IMR-90 (cell line): Measurements from ENCODE around the gene ST6GAL2. TPM values are rescaled to one million over a fixed set of nuclear protein-coding genes. Genes with fewer than 3 reads are reported as not detected.

Experiments used
- ATAC-seq: fragments of 200-7000 bp; cut with Tn5 transposase; 2 replicates; pipeline ENCODE4 v1.9.1; 2020; ENCODE audit warnings: low read depth, mild to moderate bottlenecking, moderate library complexity
- BruUV-seq: library from RNA; stranded (reverse); fragments of 400-500 nt; replicated peaks from 2 replicates; lab custom pipeline; 2021; lab: Mats Ljungman, UMichigan
- CTCF ChIA-PET: fragments of 300-600 bp; formaldehyde crosslinking; extraction: SDS; loops from one replicate; lab custom pipeline; 2021; ENCODE audit warnings: antibody characterized with exemption; lab: Yijun Ruan, JAX
- POLR2A ChIA-PET: fragments of 300-600 bp; sonication (Branson Sonifier 250); formaldehyde crosslinking; loops from one replicate; lab custom pipeline; 2022; ENCODE audit warnings: antibody characterized with exemption; ENCODE audit not compliant: unreplicated experiment; lab: Charles Lee
- DNase-seq: peaks from one replicate; pipeline ENCODE4 v3.0.0; 2013
- H2AFZ ChIP-seq: replicated peaks from 2 replicates; pipeline ENCODE3; 2013; ENCODE audit warnings: low read length, mild to moderate bottlenecking; ENCODE audit not compliant: poor library complexity
- H2AK5ac ChIP-seq: 2 replicates; pipeline ENCODE4 v1.6.1; 2013; ENCODE audit warnings: low read depth, low read length, inconsistent platforms
- H2AK9ac ChIP-seq: replicated peaks from 2 replicates; pipeline ENCODE3; 2013; ENCODE audit warnings: mild to moderate bottlenecking, low read depth, low read length, moderate library complexity; ENCODE audit not compliant: poor library complexity
- H2BK120ac ChIP-seq: 2 replicates; pipeline ENCODE4 v1.6.1; 2013; ENCODE audit warnings: low read depth, low read length, inconsistent platforms
- H2BK15ac ChIP-seq: 3 replicates; pipeline ENCODE4 v1.6.1; 2013; ENCODE audit warnings: low read depth, low read length, inconsistent platforms
- H2BK20ac ChIP-seq: 2 replicates; pipeline ENCODE4 v1.6.1; 2013; ENCODE audit warnings: low read depth, mild to moderate bottlenecking, inconsistent platforms, low read length, moderate library complexity
- H2BK5ac ChIP-seq: 2 replicates; pipeline ENCODE4 v1.6.1; 2013; ENCODE audit warnings: mild to moderate bottlenecking, low read depth, low read length, inconsistent platforms; ENCODE audit not compliant: poor library complexity, severe bottlenecking
- H3K14ac ChIP-seq: replicated peaks from 2 replicates; pipeline ENCODE4 v1.6.1; 2013; ENCODE audit warnings: low read depth, low read length, inconsistent platforms
- H3K18ac ChIP-seq: 2 replicates; pipeline ENCODE4 v1.6.1; 2013; ENCODE audit warnings: low read depth, low read length, control low read depth
- H3K23ac ChIP-seq: 2 replicates; pipeline ENCODE4 v1.6.1; 2013; ENCODE audit warnings: low read depth, low read length, inconsistent platforms
- H3K27ac ChIP-seq: 2 replicates; pipeline ENCODE4 v1.5.1; 2013; ENCODE audit warnings: mild to moderate bottlenecking, control low read depth, low read length; ENCODE audit not compliant: insufficient read depth
- H3K27me3 ChIP-seq: 2 replicates; pipeline ENCODE4 v1.6.1; 2013; ENCODE audit warnings: low read length; ENCODE audit not compliant: control insufficient read depth, insufficient read depth
- H3K36me3 ChIP-seq: 2 replicates; pipeline ENCODE4 v1.6.1; 2013; ENCODE audit warnings: low read length, mixed read lengths; ENCODE audit not compliant: control insufficient read depth, insufficient read depth
- H3K4ac ChIP-seq: 2 replicates; pipeline ENCODE4 v1.6.1; 2013; ENCODE audit warnings: low read depth, low read length, inconsistent platforms
- H3K4me1 ChIP-seq: 2 replicates; pipeline ENCODE4 v1.6.1; 2013; ENCODE audit warnings: low read length, mixed read lengths; ENCODE audit not compliant: control insufficient read depth, insufficient read depth
- H3K4me2 ChIP-seq: 2 replicates; pipeline ENCODE4 v1.6.1; 2013; ENCODE audit warnings: low read depth, mild to moderate bottlenecking, control low read depth, low read length, moderate library complexity
- H3K4me3 ChIP-seq: 2 replicates; pipeline ENCODE4 v1.5.1; 2013; ENCODE audit warnings: low read depth, mild to moderate bottlenecking, control low read depth, low read length, moderate library complexity; ENCODE audit not compliant: insufficient read depth
- H3K56ac ChIP-seq: 2 replicates; pipeline ENCODE4 v1.6.1; 2013; ENCODE audit warnings: low read length, inconsistent platforms; ENCODE audit not compliant: insufficient read depth; ENCODE audit errors: extremely low read depth
- H3K79me1 ChIP-seq, 2 experiments: 2 replicates each; pipeline ENCODE4 v1.6.1; 2013; ENCODE audit warnings: low read length in 2 of 2, inconsistent platforms in 1 of 2, low read depth in 1 of 2
- H3K9ac ChIP-seq: 2 replicates; pipeline ENCODE4 v1.6.1; 2013; ENCODE audit warnings: low read depth, low read length, control low read depth
- H3K9me1 ChIP-seq: 2 replicates; pipeline ENCODE4 v1.6.1; 2013; ENCODE audit warnings: low read length, inconsistent platforms; ENCODE audit not compliant: insufficient read depth
- H3K9me3 ChIP-seq: 2 replicates; pipeline ENCODE4 v1.6.1; 2013; ENCODE audit warnings: low read length; ENCODE audit not compliant: control insufficient read depth, insufficient read depth
- H4K20me1 ChIP-seq: 2 replicates; pipeline ENCODE4 v1.6.1; 2013; ENCODE audit warnings: low read length, inconsistent platforms; ENCODE audit not compliant: insufficient read depth
- H4K5ac ChIP-seq: 2 replicates; pipeline ENCODE4 v1.6.1; 2013; ENCODE audit warnings: mild to moderate bottlenecking, low read depth, low read length, control low read depth
- H4K8ac ChIP-seq, 2 experiments: 2 replicates each; pipeline ENCODE4 v1.6.1; 2013; ENCODE audit warnings: low read depth in 2 of 2, low read length in 2 of 2, control low read depth in 1 of 2, inconsistent platforms in 1 of 2
- H4K91ac ChIP-seq: 2 replicates; pipeline ENCODE4 v1.6.1; 2013; ENCODE audit warnings: low read depth, low read length, inconsistent platforms; ENCODE audit not compliant: insufficient read depth
- CEBPB ChIP-seq: IDR thresholded peaks from 2 replicates; pipeline ENCODE4 v1.6.1; 2012; ENCODE audit warnings: low read depth, low read length, improper control_type of control experiment
- FOS ChIP-seq: fragments of 150-350 bp; IDR thresholded peaks from 2 replicates; pipeline ENCODE4 v1.6.1; 2016; ENCODE audit warnings: low read depth, low read length
- MXI1 ChIP-seq: IDR thresholded peaks from 2 replicates; pipeline ENCODE4 v1.6.1; 2012; ENCODE audit warnings: low read depth, mild to moderate bottlenecking, low read length, moderate library complexity, borderline replicate concordance
- POLR2A ChIP-seq: IDR thresholded peaks from 2 replicates; pipeline ENCODE4 v1.6.1; 2012; ENCODE audit warnings: mild to moderate bottlenecking, low read depth, low read length
- RFX5 ChIP-seq: IDR thresholded peaks from 2 replicates; pipeline ENCODE4 v1.8.0; 2012; ENCODE audit warnings: low read depth, mild to moderate bottlenecking, low read length, moderate library complexity
- WGBS, 2 experiments: methylation state at CpG; one replicate each; pipeline versions ENCODE4 v1.1.5 to v1.1.7; 2013; ENCODE audit warnings: missing lambda C conversion rate in 2 of 2; ENCODE audit not compliant: insufficient read length in 1 of 2; ENCODE audit errors: extremely low coverage in 2 of 2; 5-methylcytosine and 5-hydroxymethylcytosine counted together
- dilution Hi-C: fragments of 300-500 bp; cut with HindIII; formaldehyde crosslinking; loops from one replicate; pipeline ENCODE4 v1.14.3; 2018; ENCODE audit warnings: low sequenced_read_pairs; ENCODE audit not compliant: unreplicated experiment
- in situ Hi-C: fragments of 300-500 bp; cut with MboI; formaldehyde crosslinking; loops from 3 replicates; pipeline ENCODE4 v1.14.3; 2019; ENCODE audit warnings: low sequenced_read_pairs, inconsistent platforms, mixed read lengths
- intact Hi-C: fragments of 100-400 bp; cut with micrococcal nuclease; formaldehyde crosslinking; loops from 2 replicates; pipeline ENCODE4 v1.10.0; 2022
- polyA plus RNA-seq, 3 experiments: library from polyadenylated mRNA; depleted of rRNA; stranded (reverse); fragments of >200 nt; gene quantifications; 2 replicates each; pipeline ENCODE4 v1.2.3, GENCODE V29; 2012; ENCODE audit warnings: low replicate concordance in 1 of 3
- total RNA-seq: library from RNA; depleted of rRNA; stranded (reverse); fragments of >200 nt; gene quantifications from 2 replicates; pipeline ENCODE4 v1.2.3, GENCODE V29; 2012
- TF ChIP-seq, protein P1 (sequence below): conservative IDR thresholded peaks from 2 replicates; pipeline ENCODE4 v1.5.1; 2012; ENCODE audit warnings: mild to moderate bottlenecking, low read depth, low read length, improper control_type of control experiment

The ST6GAL2 gene
- total and polyA plus RNA-seq, 2 of the 4 experiments (the other 2 are of a cell fraction) = not detected

DNA sequence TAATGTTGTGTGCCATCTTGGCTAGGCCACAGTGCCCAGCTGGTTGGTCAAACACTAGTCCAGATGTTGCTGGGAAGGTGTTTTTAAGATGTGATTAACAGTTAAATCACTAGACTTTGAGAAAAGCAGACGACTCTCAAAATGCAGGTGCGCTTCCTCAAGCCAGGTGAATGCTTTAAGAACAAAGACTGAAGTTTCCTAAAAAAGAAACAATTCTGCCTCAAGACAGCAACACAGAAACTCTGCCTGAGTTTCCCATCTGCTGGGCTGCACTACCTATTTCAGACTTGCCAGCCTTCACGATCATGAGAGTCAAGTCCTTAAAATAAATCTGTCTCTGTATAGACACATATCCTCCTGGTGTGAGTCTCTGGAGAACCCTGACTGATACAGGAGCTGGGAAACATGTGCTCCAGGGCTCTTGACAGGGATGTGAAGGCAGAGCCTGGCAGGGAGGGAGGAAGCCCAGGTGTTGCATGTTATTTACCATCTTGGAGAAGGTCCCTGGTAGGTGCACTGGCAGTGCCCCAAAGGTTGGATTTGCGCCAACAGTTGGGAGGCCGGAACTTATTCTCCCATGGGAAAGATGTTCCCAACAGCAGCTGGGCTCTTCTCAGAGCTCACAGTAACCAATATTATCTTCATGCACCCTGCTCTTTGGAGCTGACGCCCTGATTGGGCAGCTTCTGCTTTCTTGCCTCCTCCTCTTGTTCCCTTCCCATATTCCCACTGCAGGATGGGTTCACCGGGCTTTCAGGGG, 43.9 kb downstream of the ST6GAL2 start:
- Histone ChIP-seq H3K36me3 (no peaks in the 10 kb centered on the region), H3K9ac (no peak overlapping the region), H4K91ac (no peak overlapping the region), H3K14ac (no peak overlapping the region), H3K79me1 (no peaks in the 10 kb centered on the region), H3K27me3 (no peaks in the 10 kb centered on the region), H4K5ac (no peak overlapping the region), H2BK20ac (no peak overlapping the region), H3K18ac (no peak overlapping the region), H2AK5ac (no peak overlapping the region), H3K23ac (no peak overlapping the region), H3K9me3 (peaks cover 18% of the 10 kb centered on the region), H3K4me3 (no peak overlapping the region), H3K4me2 (no peak overlapping the region), H3K4me1 (no peaks in the 10 kb centered on the region), H2AK9ac (no peak overlapping the region), H3K9me1 (no peaks in the 10 kb centered on the region), H3K4ac (no peak overlapping the region), H4K8ac (no peak overlapping the region), H4K20me1 (no peaks in the 10 kb centered on the region), H2BK120ac (no peak overlapping the region), H3K27ac (no peak overlapping the region), H2BK5ac (no peak overlapping the region), H2BK15ac (no peak overlapping the region), H2AFZ (no peak overlapping the region), H3K56ac (no peak overlapping the region)
- ATAC-seq (no peak), DNase-seq (no peak)
- in situ Hi-C loops = no loop called here
- intact Hi-C loops = no loop called here
- BruUV-seq = no TSS peak
- ChIA-PET CTCF (no interaction called here), POLR2A (no interaction called here)
- TF ChIP-seq FOS (no peak), RFX5 (no peak), POLR2A (no peak), MXI1 (no peak), CEBPB (no peak)
- TF ChIP-seq, protein P1, sequence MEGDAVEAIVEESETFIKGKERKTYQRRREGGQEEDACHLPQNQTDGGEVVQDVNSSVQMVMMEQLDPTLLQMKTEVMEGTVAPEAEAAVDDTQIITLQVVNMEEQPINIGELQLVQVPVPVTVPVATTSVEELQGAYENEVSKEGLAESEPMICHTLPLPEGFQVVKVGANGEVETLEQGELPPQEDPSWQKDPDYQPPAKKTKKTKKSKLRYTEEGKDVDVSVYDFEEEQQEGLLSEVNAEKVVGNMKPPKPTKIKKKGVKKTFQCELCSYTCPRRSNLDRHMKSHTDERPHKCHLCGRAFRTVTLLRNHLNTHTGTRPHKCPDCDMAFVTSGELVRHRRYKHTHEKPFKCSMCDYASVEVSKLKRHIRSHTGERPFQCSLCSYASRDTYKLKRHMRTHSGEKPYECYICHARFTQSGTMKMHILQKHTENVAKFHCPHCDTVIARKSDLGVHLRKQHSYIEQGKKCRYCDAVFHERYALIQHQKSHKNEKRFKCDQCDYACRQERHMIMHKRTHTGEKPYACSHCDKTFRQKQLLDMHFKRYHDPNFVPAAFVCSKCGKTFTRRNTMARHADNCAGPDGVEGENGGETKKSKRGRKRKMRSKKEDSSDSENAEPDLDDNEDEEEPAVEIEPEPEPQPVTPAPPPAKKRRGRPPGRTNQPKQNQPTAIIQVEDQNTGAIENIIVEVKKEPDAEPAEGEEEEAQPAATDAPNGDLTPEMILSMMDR = no peak
- 78% methylated on average over 1 of the region's 7 CpGs; no CpG with 5 or more reads in 1 of the 2 experiments for WGBS, 2 experiments
- dilution Hi-C loops = no loop called here
